ENCODE measurements around the gene DPP10.

DPP10 gene

GRCh38 chr2:114857196-114857595, 414.8 kb downstream of the DPP10 start:
- no peak for DNase-seq (ENCODE audit: low spot score)
- in situ Hi-C loops (cut with MboI; ENCODE audit: low sequenced_read_pairs, unreplicated experiment): no loop called here
- TF ChIP-seq CTCF (IDR thresholded peaks at IDR 0.05; ENCODE audit: borderline replicate concordance, control extremely low read depth, extremely low read depth, insufficient read depth, missing control alignments): no peak

- in situ Hi-C loops (cut with MboI; ENCODE audit: low sequenced_read_pairs, unreplicated experiment): no loop called here
- TF ChIP-seq CTCF (IDR thresholded peaks at IDR 0.05; ENCODE audit: borderline replicate concordance, control extremely low read depth, extremely low read depth, insufficient read depth, missing control alignments): no peak
- DNase-seq (ENCODE audit: low spot score): no peak
These were observed 417.5 kb downstream of the DPP10 start for GRCh38 chr2:114859726-114860510.

- no peak for TF ChIP-seq CTCF (IDR thresholded peaks at IDR 0.05; ENCODE audit: borderline replicate concordance, control extremely low read depth, extremely low read depth, insufficient read depth, missing control alignments)
- in situ Hi-C loops (cut with MboI; ENCODE audit: low sequenced_read_pairs, unreplicated experiment): no loop called here
- no peak for DNase-seq (ENCODE audit: low spot score)
These were observed 419.8 kb downstream of the DPP10 start for GRCh38 chr2:114862243-114862642.

- TF ChIP-seq CTCF (IDR thresholded peaks at IDR 0.05; ENCODE audit: borderline replicate concordance, control extremely low read depth, extremely low read depth, insufficient read depth, missing control alignments): no peak
- DNase-seq (ENCODE audit: low spot score): no peak
- in situ Hi-C loops (cut with MboI; ENCODE audit: low sequenced_read_pairs, unreplicated experiment): no loop called here
These were observed 422.5 kb downstream of the DPP10 start for GRCh38 chr2:114864901-114865300.

GRCh38 chr2:114880046-114880445, 437.6 kb downstream of the DPP10 start:
- no peak for TF ChIP-seq CTCF (IDR thresholded peaks at IDR 0.05; ENCODE audit: borderline replicate concordance, control extremely low read depth, extremely low read depth, insufficient read depth, missing control alignments)
- in situ Hi-C loops (cut with MboI; ENCODE audit: low sequenced_read_pairs, unreplicated experiment): no loop called here
- DNase-seq (ENCODE audit: low spot score): no peak

GRCh38 chr2:114919985-114920384, 477.5 kb downstream of the DPP10 start:
- DNase-seq (ENCODE audit: low spot score): no peak
- no peak for TF ChIP-seq CTCF (IDR thresholded peaks at IDR 0.05; ENCODE audit: borderline replicate concordance, control extremely low read depth, extremely low read depth, insufficient read depth, missing control alignments)
- in situ Hi-C loops (cut with MboI; ENCODE audit: low sequenced_read_pairs, unreplicated experiment): no loop called here
